NCI-H524 treated with DMSO at 0.1 percent for 48 hours (cell line): ENCODE data around the gene ARHGAP26.
"Not testable (repeated sequence)": the region's sequence is repeated elsewhere in the genome, so short reads cannot be mapped to it uniquely, and the experiment has no call there.

Experiments used
- DNase-seq: peaks from one replicate; lab custom pipeline; 2025; lab: John Stamatoyannopoulos, UW

Gene ARHGAP26

DNA sequence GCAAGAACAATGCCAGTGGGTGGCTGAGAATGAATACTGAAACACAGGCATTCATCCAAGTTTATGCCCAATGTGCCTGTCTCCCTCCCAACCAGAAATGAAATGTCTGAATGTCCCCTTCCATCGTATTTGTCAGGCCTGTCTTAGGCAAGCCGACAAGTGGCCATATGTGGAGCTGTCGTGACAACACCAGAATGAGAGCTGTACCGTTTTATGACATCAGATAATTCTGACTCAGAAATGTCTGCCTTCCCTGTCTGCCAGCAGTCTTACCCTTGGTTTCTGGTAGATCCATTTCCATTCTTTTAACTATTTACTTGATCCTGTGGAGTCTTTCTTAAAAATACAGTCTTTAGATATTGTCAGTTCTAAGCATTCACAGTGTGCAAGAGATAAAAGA lies 421.5 kb downstream of the ARHGAP26 start:
- no peak for DNase-seq

DNA sequence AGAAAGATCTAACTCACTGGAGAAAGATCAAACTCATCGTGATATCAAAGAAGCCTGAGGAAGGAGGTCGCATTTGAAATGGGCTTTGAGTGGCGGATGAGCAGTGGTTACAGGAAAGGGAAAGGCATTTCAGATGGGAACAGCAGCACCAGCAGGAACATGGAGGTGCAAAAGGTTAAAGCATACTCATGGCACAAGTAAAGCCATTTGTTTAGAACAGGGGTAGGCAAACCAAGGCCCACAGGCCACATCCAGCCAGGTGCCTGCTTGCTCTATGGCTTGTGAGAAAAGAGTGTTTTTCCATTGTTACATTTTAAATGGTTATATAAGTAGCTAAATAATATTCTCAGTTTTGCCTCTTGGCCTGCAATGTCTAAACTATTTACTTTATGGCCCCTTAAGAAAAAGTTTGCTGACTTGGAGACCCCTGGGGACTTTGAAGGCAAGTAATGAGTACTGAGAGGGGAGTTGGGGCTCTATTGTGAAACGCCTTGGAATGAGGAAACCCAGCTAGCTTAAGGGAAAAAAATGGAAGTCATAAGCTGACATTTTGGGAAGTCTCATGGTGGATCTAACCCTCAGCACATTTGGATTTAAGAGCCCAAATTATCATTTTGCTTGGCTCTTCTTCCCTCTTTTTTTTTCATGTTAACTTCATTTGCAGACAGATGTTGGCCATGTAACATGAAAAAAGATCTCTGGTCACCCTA lies 422.2 kb downstream of the ARHGAP26 start:
- DNase-seq = no peak

DNA sequence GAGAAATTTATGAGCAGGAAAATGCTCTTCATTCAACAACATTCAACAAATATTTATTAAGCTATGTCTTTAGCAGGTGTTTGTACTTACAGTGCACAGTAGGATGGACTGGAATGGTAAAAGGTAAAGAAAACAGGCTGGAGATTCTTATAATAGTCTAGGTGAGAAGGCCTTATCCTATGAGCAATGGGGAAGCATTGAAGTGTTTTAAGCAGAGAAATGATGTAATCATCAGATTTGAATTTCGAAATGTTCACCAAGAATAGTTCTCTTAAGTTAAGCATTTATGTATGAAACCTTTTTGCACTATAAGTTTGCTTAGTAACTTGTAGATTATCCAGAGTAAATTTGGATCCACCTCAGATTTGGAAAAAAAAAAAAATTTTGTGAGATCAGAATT lies 424.0 kb downstream of the ARHGAP26 start:
- no peak for DNase-seq

DNA sequence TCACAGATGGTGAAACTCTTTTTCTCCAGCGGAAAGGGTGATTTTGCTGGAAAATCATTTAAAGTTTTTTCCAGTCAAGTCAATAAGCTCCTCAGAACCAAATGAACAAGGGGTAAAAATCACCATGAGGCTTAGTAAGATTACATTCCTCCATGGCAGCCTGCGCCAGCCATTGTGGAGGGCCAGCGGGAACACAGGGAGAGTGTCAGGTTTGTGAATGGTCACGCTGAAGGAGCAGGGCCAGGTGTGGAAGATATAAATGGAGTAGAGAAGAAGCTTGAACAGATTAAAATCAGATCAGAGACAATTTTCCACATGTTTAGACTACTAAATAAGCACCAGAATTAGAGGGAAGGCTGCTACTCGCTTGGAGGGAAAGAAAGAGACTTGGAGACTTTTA lies 424.5 kb downstream of the ARHGAP26 start:
- no peak for DNase-seq

DNA sequence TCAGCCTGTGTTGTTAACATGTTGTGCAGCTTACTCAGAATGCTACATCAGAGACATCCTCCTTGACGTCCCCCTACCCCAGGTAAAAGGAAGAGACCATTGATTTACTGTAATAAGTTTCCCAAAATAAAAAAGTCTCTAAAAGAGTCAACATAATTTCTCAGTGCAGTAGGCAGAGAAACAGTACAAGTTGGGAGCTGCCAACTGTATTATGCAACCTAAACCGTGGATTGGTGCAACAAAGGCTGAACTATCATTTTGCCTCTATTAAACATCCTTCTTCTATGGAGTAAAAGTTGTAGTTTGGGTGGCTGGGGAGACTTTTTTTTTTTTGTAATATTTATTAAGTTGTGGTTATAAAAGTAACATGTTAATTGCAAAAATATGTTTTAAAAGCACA lies 425.3 kb downstream of the ARHGAP26 start:
- no peak for DNase-seq

DNA sequence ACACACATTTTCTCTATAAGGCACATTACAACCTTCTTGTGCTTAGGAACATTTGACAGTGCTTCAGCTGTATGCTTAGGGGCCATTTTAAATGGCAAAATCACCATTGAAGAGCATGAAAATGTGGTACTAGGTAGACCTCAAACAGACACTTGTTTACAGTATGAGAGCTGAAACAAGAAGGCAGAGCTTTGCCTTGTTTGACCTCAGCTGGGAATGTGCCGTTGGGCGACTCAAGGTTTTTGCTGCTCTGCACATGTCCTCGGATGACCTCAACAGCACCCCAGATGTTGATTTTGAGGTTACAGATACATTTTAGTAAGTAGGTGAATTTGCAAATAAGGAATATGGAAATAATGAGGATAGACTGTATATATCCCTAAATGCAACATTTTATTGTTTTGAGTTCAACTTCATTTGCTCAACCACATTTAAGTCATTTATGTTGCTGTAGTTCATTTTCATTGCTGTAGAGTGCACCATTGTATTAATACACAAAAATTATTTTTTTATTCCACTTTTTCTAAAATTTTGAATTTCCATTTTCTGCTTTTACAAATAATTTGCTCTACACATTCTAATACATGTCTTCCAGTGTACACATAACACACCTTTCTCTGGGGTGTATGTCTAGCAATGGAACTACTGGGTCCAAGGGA lies 426.6 kb downstream of the ARHGAP26 start:
- DNase-seq = no peak

DNA sequence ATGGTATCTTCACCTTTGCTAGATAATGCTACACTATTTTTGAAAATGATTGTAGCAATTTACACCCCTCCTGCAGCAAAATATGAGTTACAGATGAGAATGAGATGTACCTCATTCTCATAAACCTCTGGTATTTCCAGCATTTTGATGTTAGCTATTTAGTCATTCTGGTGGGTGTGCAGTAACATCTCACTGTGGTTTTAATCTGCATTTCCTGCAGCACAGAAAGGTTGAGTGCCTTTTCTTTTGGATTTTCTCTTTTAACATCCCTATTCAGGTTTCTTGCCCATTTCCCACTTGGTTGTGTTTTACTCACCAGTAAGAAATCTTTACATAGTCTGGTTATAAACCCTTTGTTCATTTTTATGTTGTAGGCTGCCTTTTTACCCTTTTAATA lies 427.1 kb downstream of the ARHGAP26 start:
- no peak for DNase-seq

DNA sequence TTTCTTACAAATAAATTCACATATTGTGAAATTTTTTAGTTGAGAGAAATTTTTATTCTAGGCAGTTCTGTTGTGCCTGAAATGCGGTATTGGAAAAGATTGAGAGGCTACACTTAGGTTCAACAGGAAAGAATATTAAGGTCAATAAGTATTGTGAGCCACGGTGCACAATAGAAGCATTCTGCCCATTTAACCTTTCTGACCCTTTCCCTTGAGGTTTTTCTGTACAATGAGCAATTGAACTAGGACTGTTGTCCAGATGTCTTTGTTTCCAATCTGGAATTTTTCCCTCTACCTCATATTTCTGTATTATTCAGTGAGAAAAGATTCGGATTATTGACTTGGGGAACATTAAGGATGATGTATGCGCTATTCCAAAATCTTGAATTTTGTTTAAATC lies 428.2 kb downstream of the ARHGAP26 start:
- no peak for DNase-seq

DNA sequence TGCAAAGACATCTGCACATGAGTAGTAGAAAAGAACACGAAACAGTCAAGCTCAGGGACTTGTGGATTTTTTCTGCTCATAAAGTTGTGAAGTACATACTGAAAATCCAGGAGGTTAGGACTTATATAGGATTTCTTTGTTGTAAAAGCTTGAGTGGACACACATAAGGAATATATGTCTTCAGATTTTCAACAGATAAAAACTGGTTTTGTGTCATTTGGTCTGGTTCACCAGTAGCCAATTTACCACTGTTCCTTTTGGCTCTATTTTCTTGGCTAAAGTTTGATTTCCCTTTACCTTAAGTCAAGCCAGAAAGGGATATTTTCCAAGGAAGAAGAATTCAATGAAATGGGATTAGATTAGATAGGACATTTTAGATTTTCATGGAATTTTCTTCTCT lies 429.0 kb downstream of the ARHGAP26 start:
- no peak for DNase-seq

DNA sequence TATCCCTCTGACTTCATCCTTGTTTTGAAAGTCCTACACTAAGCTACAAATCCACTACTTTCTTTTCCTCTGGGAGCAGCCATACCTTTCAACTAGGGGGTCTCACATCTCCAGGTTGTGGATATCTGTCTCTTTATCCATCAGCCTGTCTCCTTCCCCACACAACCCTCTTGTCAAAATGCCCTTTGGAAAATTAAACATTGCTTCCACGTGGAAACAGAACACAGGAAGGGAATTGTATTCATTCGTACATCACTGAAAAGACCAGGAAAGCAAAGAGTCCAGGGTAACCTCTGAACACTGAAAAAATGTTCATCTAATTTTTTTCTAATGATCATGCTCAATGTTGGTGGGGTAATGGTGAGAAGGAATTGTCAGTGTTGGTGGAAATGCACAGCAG lies 429.7 kb downstream of the ARHGAP26 start:
- DNase-seq = no peak

DNA sequence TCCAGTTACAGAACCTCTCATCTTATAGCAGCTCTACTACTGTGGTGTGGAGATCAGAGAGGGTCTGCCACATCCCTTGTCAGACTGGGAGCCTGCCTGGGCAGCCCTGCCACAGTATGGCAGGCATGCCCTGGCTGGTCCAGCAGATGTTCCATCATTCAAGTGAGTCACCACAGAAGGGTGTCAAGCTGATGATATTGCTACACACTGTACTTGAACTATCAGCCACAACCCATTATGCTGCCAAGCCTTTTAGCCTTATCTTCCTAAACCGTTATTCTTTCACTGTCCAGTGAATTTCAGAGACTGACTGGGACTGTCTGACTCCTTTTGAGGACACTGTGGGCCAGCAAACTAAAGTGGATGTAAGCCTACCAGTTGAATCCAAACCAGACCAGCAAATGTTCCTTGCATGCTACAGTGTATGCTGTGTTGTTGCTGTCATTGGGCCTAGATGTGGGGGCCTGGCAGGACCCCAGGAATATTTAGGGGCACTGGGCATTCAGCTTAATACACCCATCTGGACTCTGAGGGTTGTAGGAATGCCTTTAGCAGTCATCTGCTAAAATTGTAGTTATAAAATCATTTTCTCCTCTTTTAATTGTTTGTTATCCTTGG lies 430.7 kb downstream of the ARHGAP26 start:
- no peak for DNase-seq

DNA sequence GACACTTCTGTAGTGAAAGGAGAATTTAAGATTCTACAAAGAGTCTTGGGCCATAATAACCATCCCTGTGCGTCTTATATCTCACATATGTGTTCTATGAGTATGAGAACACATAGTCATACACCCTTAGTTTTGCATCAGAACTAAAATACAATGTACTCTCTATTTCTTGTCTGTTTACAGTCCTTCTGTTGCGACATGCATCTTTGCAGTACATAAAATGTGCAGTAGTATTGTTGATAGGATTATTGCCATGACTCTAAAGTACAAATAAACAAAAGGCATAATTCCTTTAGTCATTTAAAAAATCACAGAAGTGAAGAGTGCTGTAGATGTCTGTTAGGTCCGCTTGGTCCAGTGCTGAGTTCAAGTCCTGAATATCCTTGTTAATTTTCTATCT lies 431.4 kb downstream of the ARHGAP26 start:
- DNase-seq = no peak

DNA sequence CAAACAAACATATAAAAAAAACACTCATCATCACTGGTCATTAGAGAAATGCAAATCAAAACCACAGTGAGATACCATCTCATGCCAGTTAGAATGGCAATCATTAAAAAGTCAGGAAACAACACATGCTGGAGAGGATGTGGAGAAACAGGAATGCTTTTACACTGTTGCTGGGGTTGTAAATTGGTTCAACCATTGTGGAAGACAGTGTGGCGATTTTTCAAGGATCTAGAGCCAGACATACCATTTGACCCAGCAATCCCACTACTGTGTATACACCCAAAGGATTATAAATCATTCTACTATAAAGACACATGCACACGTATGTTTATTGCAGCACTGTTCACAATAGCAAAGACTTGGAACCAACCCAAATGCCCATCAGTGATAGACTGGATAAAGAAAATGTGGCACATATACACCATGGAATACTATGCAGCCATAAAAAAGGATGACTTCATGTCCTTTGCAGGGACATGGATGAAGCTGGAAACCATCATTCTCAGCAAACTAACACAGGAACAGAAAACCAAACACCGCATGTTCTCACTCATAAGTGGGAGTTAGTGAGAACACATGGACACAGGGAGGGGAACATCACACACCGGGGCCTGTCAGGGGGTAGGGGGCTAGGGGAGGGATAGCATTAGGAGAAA lies 433.3 kb downstream of the ARHGAP26 start:
- DNase-seq = not testable (repeated sequence)

DNA sequence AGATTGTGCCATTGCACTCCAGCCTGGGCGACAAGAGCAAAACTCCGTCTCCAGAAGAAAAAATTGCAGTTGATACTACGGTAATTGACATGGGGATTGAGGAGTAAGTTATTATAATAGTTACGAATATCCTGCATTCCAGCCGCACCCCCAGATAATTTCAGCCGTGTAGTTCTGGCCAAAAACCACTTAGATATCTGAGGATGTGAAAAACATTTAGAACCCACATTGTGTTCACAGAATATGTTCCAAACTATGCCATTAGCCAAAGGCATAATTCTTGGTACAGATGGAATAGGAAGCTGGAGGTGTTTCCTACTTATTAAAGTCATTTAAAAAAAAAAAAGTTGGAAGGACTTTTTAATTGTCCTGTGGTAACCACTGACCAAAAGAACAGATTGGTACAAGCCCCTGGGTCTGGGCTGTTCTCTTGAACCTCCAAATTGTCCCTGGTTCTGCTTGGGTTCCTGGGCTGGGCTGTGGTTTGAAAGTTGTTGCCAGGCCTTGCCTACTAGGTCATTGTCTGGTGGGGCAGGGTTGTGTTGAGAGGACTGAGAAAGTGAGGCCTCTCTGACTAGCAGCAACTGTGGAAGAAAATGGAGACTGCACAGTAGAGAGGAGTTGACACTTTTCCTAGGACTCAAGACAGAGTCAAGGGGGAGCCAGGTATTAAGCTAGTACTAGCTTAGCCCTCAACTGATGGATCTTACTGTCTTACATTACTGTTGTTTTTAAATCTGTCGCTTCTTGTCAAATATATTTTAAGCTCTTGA lies 434.5 kb downstream of the ARHGAP26 start:
- no peak for DNase-seq

DNA sequence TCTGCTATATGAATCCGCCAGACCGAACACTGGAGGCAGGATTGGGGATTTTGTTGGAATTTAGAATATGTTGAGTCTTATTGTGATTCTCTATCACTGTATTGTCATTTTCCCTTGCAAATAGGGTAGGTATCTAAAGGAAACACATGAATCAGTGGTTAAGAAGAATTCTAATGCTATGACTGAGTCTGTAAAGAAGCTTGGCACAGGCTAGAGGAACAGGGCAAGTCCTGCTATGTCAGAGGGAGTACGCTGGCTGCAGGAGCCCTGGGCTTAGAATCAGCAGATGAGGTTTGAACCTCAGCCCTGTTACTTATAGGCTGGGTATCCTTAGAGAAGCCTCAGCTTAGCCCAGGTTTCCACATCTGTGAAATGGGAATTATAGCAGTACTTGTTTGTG lies 435.2 kb downstream of the ARHGAP26 start:
- no peak for DNase-seq

DNA sequence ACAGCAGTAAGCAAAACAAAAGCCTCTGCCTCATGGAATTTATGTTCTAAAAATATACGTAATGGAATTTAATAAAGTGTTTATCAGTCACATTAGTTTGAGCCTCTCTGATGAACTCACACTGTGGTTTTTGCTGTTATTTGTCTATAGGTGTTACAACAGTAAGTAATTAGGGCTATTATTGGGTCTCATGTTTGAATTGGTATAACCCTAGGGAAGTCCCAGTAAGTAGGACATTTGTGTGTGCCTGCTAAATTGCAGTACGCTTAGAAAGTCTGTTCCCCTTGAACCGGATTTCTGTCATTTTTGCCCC lies 435.7 kb downstream of the ARHGAP26 start:
- no peak for DNase-seq

DNA sequence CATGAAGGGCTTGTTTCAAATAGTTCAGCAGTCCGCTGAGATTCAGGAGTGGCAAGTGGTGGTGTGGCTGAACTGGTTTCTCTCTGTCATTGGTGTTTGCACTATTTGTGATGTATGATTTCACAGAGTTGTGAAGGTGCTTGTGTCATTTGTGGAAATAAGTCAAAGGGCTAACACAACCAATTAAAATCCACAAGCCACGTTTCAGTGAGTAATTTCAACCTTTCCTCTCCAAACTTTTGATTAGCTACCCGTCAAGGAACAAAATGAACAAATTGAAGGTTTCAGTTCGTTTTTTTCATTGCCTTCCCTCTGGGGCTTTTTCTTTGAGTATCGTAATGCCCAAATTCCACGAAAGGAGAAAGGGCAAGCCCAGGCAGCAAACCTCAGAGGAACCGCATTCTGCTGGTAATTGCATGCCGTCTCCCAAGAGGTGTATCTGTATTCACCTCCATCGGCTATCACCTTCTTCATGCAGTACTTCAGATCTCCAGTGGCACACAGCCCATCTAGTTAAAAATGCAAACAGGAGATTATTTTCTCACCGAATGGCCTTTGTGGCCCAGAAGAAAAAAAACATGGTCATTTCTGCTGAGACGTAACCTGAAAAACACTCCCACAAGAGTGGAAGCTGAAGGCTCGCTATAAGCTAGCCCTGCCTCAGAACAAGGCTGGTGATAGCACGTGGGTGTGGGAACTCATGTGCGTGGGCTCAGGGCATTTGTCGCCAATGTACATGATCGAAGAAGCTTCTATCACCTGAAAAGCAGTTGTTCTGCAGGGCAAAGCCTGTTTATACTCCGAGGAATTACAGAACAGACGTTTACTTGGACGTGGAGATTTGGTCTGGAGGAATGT lies 436.2 kb downstream of the ARHGAP26 start:
- no peak for DNase-seq

DNA sequence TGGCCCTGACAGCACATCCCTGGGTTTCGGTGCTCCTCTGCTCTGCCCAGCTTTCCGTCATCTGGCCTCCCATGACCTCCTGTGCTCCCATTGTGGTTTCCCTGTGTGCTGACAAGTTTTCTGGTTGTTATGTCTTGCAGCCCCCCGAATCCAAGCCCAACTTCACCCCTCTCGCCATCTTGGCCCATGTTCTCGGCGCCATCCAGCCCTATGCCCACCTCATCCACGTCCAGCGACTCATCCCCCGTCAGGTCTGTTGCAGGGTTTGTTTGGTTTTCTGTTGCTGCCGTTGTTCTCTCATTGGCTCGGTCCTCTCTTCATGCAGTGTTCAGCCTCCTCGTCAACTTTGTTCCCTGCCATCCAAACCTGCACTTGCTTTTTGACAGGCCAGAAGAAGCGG lies 436.9 kb downstream of the ARHGAP26 start:
- no peak for DNase-seq

DNA sequence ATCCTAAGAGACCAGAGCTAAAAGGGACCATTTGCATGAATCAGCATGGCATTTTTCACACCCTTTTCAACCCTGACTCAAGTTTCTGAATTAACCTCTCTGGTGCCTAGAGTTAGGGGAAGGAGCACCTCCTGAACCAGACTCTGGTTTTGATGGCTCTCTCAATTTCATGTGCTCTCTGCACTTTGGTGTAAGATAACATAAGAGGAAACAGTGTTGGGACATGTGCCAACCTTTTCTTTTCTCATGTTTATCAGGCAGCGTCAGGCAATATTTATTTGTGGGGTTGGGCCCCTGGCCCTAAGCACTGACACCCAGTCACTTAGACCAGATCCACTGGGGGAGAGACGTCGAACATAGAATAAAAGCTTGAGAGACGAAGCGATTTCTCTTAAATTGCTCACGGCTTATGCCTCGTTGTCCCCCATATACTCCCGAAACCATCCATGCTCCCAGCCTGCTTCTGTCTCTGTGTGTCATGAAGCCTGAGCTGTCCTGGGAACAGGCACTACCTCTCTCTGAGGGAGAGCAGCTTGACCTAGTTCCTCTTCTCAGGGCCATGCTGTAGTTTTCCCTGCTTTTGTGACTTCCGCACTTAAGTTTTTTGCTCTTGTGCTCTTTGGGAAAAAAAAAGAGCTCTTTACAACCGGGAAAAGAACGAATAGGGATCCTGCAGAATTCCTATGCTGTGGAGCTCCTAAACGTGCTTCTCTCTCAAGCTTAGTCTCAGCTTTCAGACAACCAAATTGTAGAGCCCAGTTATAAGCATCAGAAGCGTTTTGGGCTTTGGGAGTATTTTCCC lies 437.6 kb downstream of the ARHGAP26 start:
- no peak for DNase-seq

DNA sequence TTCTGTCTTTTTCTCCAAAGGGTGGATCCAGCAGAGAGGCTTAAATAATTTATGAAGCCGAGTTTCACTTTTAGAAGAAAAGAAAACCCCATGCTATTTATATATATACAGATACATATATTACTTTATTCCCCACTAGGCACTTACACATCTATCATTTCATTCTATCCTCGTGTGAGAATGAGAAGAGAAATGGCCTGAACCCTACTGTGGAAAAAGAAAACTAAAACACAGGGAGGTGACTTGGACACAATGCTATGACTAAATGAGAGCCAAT lies 438.1 kb downstream of the ARHGAP26 start:
- no peak for DNase-seq
